ENCODE data around the gene CYP2C19. TPM values are rescaled to one million over a fixed set of nuclear protein-coding genes. Genes with fewer than 3 reads are reported as not detected.
"Not testable (repeated sequence)": the region's sequence is repeated elsewhere in the genome, so short reads cannot be mapped to it uniquely, and the experiment has no call there.

Gene CYP2C19
- polyA plus RNA-seq (2013, experiment 1 of 2), result not detected
- polyA plus RNA-seq (2013, experiment 2 of 2), result not detected

- Histone ChIP-seq H3K4me1 (ENCODE audit: insufficient read depth, low read length) (no peaks in the 10 kb centered on the region), H3K4me3 (ENCODE audit: low read length) (no peak within 1 kb of the TSS), H3K9ac (ENCODE audit: low read depth, low read length) (no peak within 1 kb of the TSS), H3K36me3 (ENCODE audit: insufficient read depth, low read length) (no peaks in the 10 kb centered on the region), H3K27me3 (ENCODE audit: insufficient read depth, low read length) (no peaks in the 10 kb centered on the region), H3K9me3 (ENCODE audit: insufficient read depth, low read depth, low read length) (no peaks in the 10 kb centered on the region), H3K27ac (ENCODE audit: low read depth, low read length) (no peak within 1 kb of the TSS)
- WGBS, result 97% methylated on average over 3 of the region's 3 CpGs
These were observed at the start of gene CYP2C19 for GRCh38 chr10:94762393-94762792. TSS of gene CYP2C19 (plus strand) at chr10:94762681. CDS start at chr10:94762706, 25 bp downstream.

GRCh38 chr10:94725871-94726270 is 36.6 kb upstream of the CYP2C19 start:
- no peak overlapping the region for H3K9ac ChIP-seq (ENCODE audit: low read depth, low read length)
- no peak overlapping the region for H3K27ac ChIP-seq (ENCODE audit: low read depth, low read length)
- H3K36me3 ChIP-seq (ENCODE audit: insufficient read depth, low read length), result no peaks in the 10 kb centered on the region
- H3K27me3 ChIP-seq (ENCODE audit: insufficient read depth, low read length), result no peaks in the 10 kb centered on the region
- H3K4me1 ChIP-seq (ENCODE audit: insufficient read depth, low read length), result no peaks in the 10 kb centered on the region
- H3K9me3 ChIP-seq (ENCODE audit: insufficient read depth, low read depth, low read length), result no peaks in the 10 kb centered on the region
- H3K4me3 ChIP-seq (ENCODE audit: low read length), result no peak overlapping the region

GRCh38 chr10:94735197-94735596 is 27.3 kb upstream of the CYP2C19 start:
- H3K4me1 ChIP-seq (ENCODE audit: insufficient read depth, low read length), result no peaks in the 10 kb centered on the region
- H3K27ac ChIP-seq (ENCODE audit: low read depth, low read length), result no peak overlapping the region
- no peak overlapping the region for H3K4me3 ChIP-seq (ENCODE audit: low read length)
- H3K27me3 ChIP-seq (ENCODE audit: insufficient read depth, low read length), result no peaks in the 10 kb centered on the region
- no peaks in the 10 kb centered on the region for H3K36me3 ChIP-seq (ENCODE audit: insufficient read depth, low read length)
- H3K9ac ChIP-seq (ENCODE audit: low read depth, low read length), result no peak overlapping the region
- no peaks in the 10 kb centered on the region for H3K9me3 ChIP-seq (ENCODE audit: insufficient read depth, low read depth, low read length)
- WGBS, result 95% methylated on average over 3 of the region's 3 CpGs

GRCh38 chr10:94738588-94738987 is 23.9 kb upstream of the CYP2C19 start:
- no peak overlapping the region for H3K27ac ChIP-seq (ENCODE audit: low read depth, low read length)
- 89% methylated on average over 2 of the region's 2 CpGs for WGBS
- no peak overlapping the region for H3K9ac ChIP-seq (ENCODE audit: low read depth, low read length)
- no peaks in the 10 kb centered on the region for H3K27me3 ChIP-seq (ENCODE audit: insufficient read depth, low read length)
- H3K4me3 ChIP-seq (ENCODE audit: low read length), result no peak overlapping the region
- 0 out of 2 replicates have a peak, but pooled peaks cover 11% of the 10 kb centered on the region for H3K9me3 ChIP-seq (ENCODE audit: insufficient read depth, low read depth, low read length)
- H3K4me1 ChIP-seq (ENCODE audit: insufficient read depth, low read length), result no peaks in the 10 kb centered on the region
- no peaks in the 10 kb centered on the region for H3K36me3 ChIP-seq (ENCODE audit: insufficient read depth, low read length)

- WGBS, result 75% methylated on average over 1 of the region's 2 CpGs
- Histone ChIP-seq H3K4me3 (ENCODE audit: low read length) (no peak overlapping the region), H3K4me1 (ENCODE audit: insufficient read depth, low read length) (no peaks in the 10 kb centered on the region), H3K9ac (ENCODE audit: low read depth, low read length) (no peak overlapping the region), H3K36me3 (ENCODE audit: insufficient read depth, low read length) (no peaks in the 10 kb centered on the region), H3K27me3 (ENCODE audit: insufficient read depth, low read length) (no peaks in the 10 kb centered on the region), H3K9me3 (ENCODE audit: insufficient read depth, low read depth, low read length) (peaks cover 25% of the 10 kb centered on the region; the same call in 1 of the 2 replicates), H3K27ac (ENCODE audit: low read depth, low read length) (no peak overlapping the region)
These were observed 15.3 kb upstream of the CYP2C19 start for GRCh38 chr10:94747137-94747536.

- no peak overlapping the region for H3K27ac ChIP-seq (ENCODE audit: low read depth, low read length)
- no peaks in the 10 kb centered on the region for H3K4me1 ChIP-seq (ENCODE audit: insufficient read depth, low read length)
- no peaks in the 10 kb centered on the region for H3K27me3 ChIP-seq (ENCODE audit: insufficient read depth, low read length)
- H3K9me3 ChIP-seq (ENCODE audit: insufficient read depth, low read depth, low read length), result peaks cover 21% of the 10 kb centered on the region; the same call in 1 of the 2 replicates
- WGBS, result 100% methylated on average over 4 of the region's 4 CpGs
- no peaks in the 10 kb centered on the region for H3K36me3 ChIP-seq (ENCODE audit: insufficient read depth, low read length)
- no peak overlapping the region for H3K4me3 ChIP-seq (ENCODE audit: low read length)
- no peak overlapping the region for H3K9ac ChIP-seq (ENCODE audit: low read depth, low read length)
These were observed 14.6 kb upstream of the CYP2C19 start for GRCh38 chr10:94747838-94748237.

GRCh38 chr10:94757916-94758315 is 4.6 kb upstream of the CYP2C19 start:
- H3K27me3 ChIP-seq (ENCODE audit: insufficient read depth, low read length), result no peaks in the 10 kb centered on the region
- no peaks in the 10 kb centered on the region for H3K4me1 ChIP-seq (ENCODE audit: insufficient read depth, low read length)
- no peaks in the 10 kb centered on the region for H3K9me3 ChIP-seq (ENCODE audit: insufficient read depth, low read depth, low read length)
- H3K36me3 ChIP-seq (ENCODE audit: insufficient read depth, low read length), result no peaks in the 10 kb centered on the region
- 61% methylated on average over 2 of the region's 2 CpGs for WGBS
- H3K27ac ChIP-seq (ENCODE audit: low read depth, low read length), result no peak overlapping the region
- H3K4me3 ChIP-seq (ENCODE audit: low read length), result no peak overlapping the region
- no peak overlapping the region for H3K9ac ChIP-seq (ENCODE audit: low read depth, low read length)

- Histone ChIP-seq H3K9ac (ENCODE audit: low read depth, low read length) (no peak overlapping the region), H3K4me3 (ENCODE audit: low read length) (no peak overlapping the region), H3K9me3 (ENCODE audit: insufficient read depth, low read depth, low read length) (no peaks in the 10 kb centered on the region), H3K27ac (ENCODE audit: low read depth, low read length) (no peak overlapping the region), H3K36me3 (ENCODE audit: insufficient read depth, low read length) (no peaks in the 10 kb centered on the region), H3K4me1 (ENCODE audit: insufficient read depth, low read length) (no peaks in the 10 kb centered on the region), H3K27me3 (ENCODE audit: insufficient read depth, low read length) (no peaks in the 10 kb centered on the region)
- WGBS, result 92% methylated on average over 2 of the region's 2 CpGs
These were observed 1.8 kb upstream of the CYP2C19 start for GRCh38 chr10:94760586-94761178.

- H3K27ac ChIP-seq (ENCODE audit: low read depth, low read length); H3K36me3 ChIP-seq (ENCODE audit: insufficient read depth, low read length); H3K9me3 ChIP-seq (ENCODE audit: insufficient read depth, low read depth, low read length); H3K4me1 ChIP-seq (ENCODE audit: insufficient read depth, low read length); H3K9ac ChIP-seq (ENCODE audit: low read depth, low read length); H3K27me3 ChIP-seq (ENCODE audit: insufficient read depth, low read length); H3K4me3 ChIP-seq (ENCODE audit: low read length): not testable (repeated sequence)
- 93% methylated on average over 2 of the region's 6 CpGs for WGBS
These were observed 12.9 kb downstream of the CYP2C19 start for GRCh38 chr10:94775425-94775824.

- H3K9me3 ChIP-seq (ENCODE audit: insufficient read depth, low read depth, low read length), result no peaks in the 10 kb centered on the region
- H3K9ac ChIP-seq (ENCODE audit: low read depth, low read length), result no peak overlapping the region
- WGBS, result 88% methylated on average over 5 of the region's 5 CpGs
- no peak overlapping the region for H3K4me3 ChIP-seq (ENCODE audit: low read length)
- no peaks in the 10 kb centered on the region for H3K36me3 ChIP-seq (ENCODE audit: insufficient read depth, low read length)
- H3K27me3 ChIP-seq (ENCODE audit: insufficient read depth, low read length), result no peaks in the 10 kb centered on the region
- H3K27ac ChIP-seq (ENCODE audit: low read depth, low read length), result no peak overlapping the region
- no peaks in the 10 kb centered on the region for H3K4me1 ChIP-seq (ENCODE audit: insufficient read depth, low read length)
These were observed 15.5 kb downstream of the CYP2C19 start for GRCh38 chr10:94777886-94778458.

- Histone ChIP-seq H3K27ac (ENCODE audit: low read depth, low read length) (no peak overlapping the region), H3K9ac (ENCODE audit: low read depth, low read length) (no peak overlapping the region), H3K4me1 (ENCODE audit: insufficient read depth, low read length) (no peaks in the 10 kb centered on the region), H3K36me3 (ENCODE audit: insufficient read depth, low read length) (no peaks in the 10 kb centered on the region), H3K9me3 (ENCODE audit: insufficient read depth, low read depth, low read length) (no peaks in the 10 kb centered on the region), H3K27me3 (ENCODE audit: insufficient read depth, low read length) (no peaks in the 10 kb centered on the region), H3K4me3 (ENCODE audit: low read length) (no peak overlapping the region)
- WGBS, result 94% methylated on average over 1 of the region's 1 CpG
These were observed 18.4 kb downstream of the CYP2C19 start for GRCh38 chr10:94780844-94781243.

GRCh38 chr10:94784256-94784655 is 21.8 kb downstream of the CYP2C19 start:
- no peaks in the 10 kb centered on the region for H3K9me3 ChIP-seq (ENCODE audit: insufficient read depth, low read depth, low read length)
- no peak overlapping the region for H3K4me3 ChIP-seq (ENCODE audit: low read length)
- no peak overlapping the region for H3K27ac ChIP-seq (ENCODE audit: low read depth, low read length)
- H3K9ac ChIP-seq (ENCODE audit: low read depth, low read length), result no peak overlapping the region
- no peaks in the 10 kb centered on the region for H3K4me1 ChIP-seq (ENCODE audit: insufficient read depth, low read length)
- no peaks in the 10 kb centered on the region for H3K27me3 ChIP-seq (ENCODE audit: insufficient read depth, low read length)
- H3K36me3 ChIP-seq (ENCODE audit: insufficient read depth, low read length), result no peaks in the 10 kb centered on the region
